ENCODE results near the gene CSNK1G1. TPM values are rescaled to one million over a fixed set of nuclear protein-coding genes. Genes with fewer than 3 reads are reported as not detected.
"Not testable (repeated sequence)": the region's sequence is repeated elsewhere in the genome, so short reads cannot be mapped to it uniquely, and the experiment has no call there.

Gene CSNK1G1
- total RNA-seq, 4 donors from 2014 or later = 16.5 to 41.8 (median 33.3) TPM

DNA sequence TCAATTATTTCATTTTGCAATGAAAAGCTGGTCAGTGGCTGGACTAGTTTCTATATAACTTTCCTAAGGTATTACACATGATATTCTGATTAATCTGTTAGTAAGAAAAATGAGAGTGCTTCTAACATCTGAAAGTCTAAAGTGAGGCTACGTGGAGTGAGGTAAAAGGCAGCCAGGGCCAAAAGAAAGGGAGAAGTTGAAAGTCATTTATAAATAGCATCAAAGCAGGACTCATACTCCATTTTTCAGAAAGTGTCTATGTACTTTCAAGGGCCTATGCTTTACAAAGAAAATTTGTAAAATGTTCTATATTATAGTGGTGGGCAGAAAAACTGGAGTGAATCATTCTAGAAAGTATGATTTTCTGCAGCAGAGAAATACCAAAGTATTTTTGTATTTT, 80.0 kb downstream of the CSNK1G1 start:
- Histone ChIP-seq H3K27me3 (no peaks in the 10 kb centered on the region), H3K4me1 (no peaks in the 10 kb centered on the region), H3K27ac (no peak overlapping the region), H3K36me3 (no peaks in the 10 kb centered on the region), H3K4me3 (no peak overlapping the region), H3K9me3 (no peaks in the 10 kb centered on the region)
- intact Hi-C loops (cut with DNase I; ENCODE audit: low total_unique reads) = no loop called here
- TF ChIP-seq POLR2A (IDR thresholded peaks at IDR 0.05) = no peak
- TF ChIP-seq, protein P1, sequence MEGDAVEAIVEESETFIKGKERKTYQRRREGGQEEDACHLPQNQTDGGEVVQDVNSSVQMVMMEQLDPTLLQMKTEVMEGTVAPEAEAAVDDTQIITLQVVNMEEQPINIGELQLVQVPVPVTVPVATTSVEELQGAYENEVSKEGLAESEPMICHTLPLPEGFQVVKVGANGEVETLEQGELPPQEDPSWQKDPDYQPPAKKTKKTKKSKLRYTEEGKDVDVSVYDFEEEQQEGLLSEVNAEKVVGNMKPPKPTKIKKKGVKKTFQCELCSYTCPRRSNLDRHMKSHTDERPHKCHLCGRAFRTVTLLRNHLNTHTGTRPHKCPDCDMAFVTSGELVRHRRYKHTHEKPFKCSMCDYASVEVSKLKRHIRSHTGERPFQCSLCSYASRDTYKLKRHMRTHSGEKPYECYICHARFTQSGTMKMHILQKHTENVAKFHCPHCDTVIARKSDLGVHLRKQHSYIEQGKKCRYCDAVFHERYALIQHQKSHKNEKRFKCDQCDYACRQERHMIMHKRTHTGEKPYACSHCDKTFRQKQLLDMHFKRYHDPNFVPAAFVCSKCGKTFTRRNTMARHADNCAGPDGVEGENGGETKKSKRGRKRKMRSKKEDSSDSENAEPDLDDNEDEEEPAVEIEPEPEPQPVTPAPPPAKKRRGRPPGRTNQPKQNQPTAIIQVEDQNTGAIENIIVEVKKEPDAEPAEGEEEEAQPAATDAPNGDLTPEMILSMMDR (IDR thresholded peaks at IDR 0.05) = no peak
- no peak for DNase-seq

- intact Hi-C loops (cut with DNase I; ENCODE audit: low total_unique reads) = no loop called here
- no peak overlapping the region for H3K27ac ChIP-seq
- TF ChIP-seq, protein P1 (IDR thresholded peaks at IDR 0.05) = no peak
- no peak for TF ChIP-seq POLR2A (IDR thresholded peaks at IDR 0.05)
- no peak overlapping the region for H3K4me3 ChIP-seq
- DNase-seq = no peak
- no peaks in the 10 kb centered on the region for H3K4me1 ChIP-seq
- H3K9me3 ChIP-seq = no peaks in the 10 kb centered on the region
- no peaks in the 10 kb centered on the region for H3K27me3 ChIP-seq
- H3K36me3 ChIP-seq = no peaks in the 10 kb centered on the region
Observed at GRCh38 chr15:64274341-64274950, 81.5 kb downstream of the CSNK1G1 start.

DNA sequence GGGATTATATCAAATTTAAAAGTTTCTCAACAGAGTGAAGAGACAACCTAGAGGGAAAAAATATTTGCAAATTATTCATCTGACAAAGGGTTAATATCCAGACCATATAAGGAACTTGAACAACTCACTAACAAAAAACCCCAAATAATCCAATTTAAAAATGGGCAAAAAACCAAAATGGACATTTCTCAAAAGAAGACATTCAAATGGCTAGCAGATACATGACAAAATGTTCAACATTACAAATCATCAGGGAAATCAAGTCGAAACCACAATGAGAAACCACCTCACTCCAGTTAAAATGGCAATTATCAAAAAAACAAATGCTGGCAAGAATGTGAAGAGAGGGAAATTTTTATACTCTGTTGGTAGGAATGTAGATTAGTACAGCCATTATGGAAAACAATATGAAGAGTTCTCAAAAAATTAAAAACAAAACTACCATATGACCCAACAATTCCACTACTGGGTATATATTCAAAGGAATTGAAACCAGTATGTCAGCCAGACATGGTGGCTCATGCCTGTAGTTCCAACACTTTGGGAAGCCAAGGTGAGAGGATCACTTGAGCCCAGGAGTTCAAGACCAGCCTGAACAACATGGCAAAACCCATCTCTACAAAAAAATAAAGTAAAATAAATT, 88.5 kb downstream of the CSNK1G1 start:
- no peak overlapping the region for H3K4me3 ChIP-seq
- H3K9me3 ChIP-seq = no peaks in the 10 kb centered on the region
- no peaks in the 10 kb centered on the region for H3K36me3 ChIP-seq
- no peak for DNase-seq
- TF ChIP-seq POLR2A (IDR thresholded peaks at IDR 0.05) = no peak
- TF ChIP-seq, protein P1 (IDR thresholded peaks at IDR 0.05) = no peak
- no peaks in the 10 kb centered on the region for H3K4me1 ChIP-seq
- no peaks in the 10 kb centered on the region for H3K27me3 ChIP-seq
- no peak overlapping the region for H3K27ac ChIP-seq
- intact Hi-C loops (cut with DNase I; ENCODE audit: low total_unique reads) = no loop called here

- intact Hi-C loops (cut with DNase I; ENCODE audit: low total_unique reads); H3K4me3 ChIP-seq; H3K36me3 ChIP-seq; H3K9me3 ChIP-seq; H3K27me3 ChIP-seq; H3K4me1 ChIP-seq; H3K27ac ChIP-seq; DNase-seq: not testable (repeated sequence)
Observed at GRCh38 chr15:64265188-64265587, 90.8 kb downstream of the CSNK1G1 start.

- no peaks in the 10 kb centered on the region for H3K9me3 ChIP-seq
- DNase-seq = no peak
- H3K27ac ChIP-seq = no peak overlapping the region
- no peak overlapping the region for H3K4me3 ChIP-seq
- no peaks in the 10 kb centered on the region for H3K27me3 ChIP-seq
- intact Hi-C loops (cut with DNase I; ENCODE audit: low total_unique reads) = no loop called here
- no peak for TF ChIP-seq POLR2A (IDR thresholded peaks at IDR 0.05)
- TF ChIP-seq, protein P1 (IDR thresholded peaks at IDR 0.05) = no peak
- H3K36me3 ChIP-seq = no peaks in the 10 kb centered on the region
- no peaks in the 10 kb centered on the region for H3K4me1 ChIP-seq
Observed at GRCh38 chr15:64264502-64264901, 91.5 kb downstream of the CSNK1G1 start.

All from uterus (tissue), 4 donors.